Stimulated activated CD4-positive, alpha-beta T cell treated with anti-CD3 and anti-CD28 coated beads, Interleukin-1b, Interleukin-23, amount 100 ng/mL, for 1 hour (primary cell): ENCODE data around the gene RAB19.
"Not testable (repeated sequence)": the region's sequence is repeated elsewhere in the genome, so short reads cannot be mapped to it uniquely, and the experiment has no call there.

Source experiments
- DNase-seq, 2 donors: peaks; one replicate each; pipeline ENCODE4 v3.0.0-alpha.2; 2020; ENCODE audit warnings: low read depth in 2 of 2

The RAB19 gene

DNA sequence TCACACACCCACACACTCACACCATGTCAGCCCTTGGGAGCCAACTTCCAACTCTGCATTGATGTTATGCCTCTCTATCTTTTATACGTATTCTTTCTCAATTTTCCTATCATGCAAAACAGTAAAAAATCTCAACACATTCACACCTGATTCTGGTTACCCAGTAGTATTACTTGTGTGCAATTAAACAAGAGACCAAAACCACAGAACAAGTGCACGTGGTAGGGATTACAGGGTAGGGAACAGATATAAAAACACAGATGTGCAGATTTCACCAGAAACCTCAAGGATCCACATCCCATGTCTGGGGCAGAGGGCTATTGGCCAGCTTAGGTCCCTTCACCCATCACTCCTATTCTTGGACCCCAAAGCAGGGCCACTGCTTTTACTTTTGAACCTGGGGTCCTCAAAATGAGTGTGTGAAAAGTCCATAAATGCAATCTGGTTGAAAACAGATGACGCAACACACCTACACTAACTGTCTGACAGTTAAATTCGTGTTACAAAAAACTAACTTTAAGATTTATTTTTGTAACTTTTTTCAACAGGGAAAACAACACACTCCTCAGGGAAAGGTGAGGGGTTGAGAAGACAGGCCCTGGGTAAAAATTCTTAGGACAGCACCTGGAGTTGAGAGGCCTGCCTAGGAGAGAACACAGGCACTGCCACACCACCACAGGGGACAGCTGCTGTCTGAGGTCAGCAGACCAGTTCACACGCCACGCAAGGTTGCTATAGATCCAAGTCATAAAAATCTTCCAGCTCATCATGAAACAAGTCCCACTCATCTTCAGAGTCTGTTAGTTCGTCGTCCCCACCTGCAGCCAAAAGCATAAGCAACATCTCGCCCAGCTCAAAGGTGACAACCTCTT lies 50.2 kb downstream of the RAB19 start:
- DNase-seq, result not testable (repeated sequence)

DNA sequence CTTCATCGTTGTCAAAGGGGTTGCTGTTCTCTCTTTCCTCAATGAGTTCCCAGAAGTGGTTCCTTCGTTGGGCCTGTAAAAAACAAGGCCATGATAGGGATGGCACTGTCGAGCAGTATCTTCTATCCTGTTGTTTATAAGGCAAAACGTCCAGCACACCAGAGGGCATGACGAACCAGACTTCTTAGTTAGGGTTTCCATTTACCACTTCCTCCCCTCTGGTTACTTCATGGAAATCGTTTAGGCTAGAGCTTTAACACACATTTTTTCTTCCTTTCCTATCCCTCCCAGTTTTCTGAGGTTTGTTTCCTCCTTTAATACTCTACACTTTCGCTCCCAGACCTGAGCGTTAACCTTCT lies 50.8 kb downstream of the RAB19 start:
- DNase-seq, result no peak

DNA sequence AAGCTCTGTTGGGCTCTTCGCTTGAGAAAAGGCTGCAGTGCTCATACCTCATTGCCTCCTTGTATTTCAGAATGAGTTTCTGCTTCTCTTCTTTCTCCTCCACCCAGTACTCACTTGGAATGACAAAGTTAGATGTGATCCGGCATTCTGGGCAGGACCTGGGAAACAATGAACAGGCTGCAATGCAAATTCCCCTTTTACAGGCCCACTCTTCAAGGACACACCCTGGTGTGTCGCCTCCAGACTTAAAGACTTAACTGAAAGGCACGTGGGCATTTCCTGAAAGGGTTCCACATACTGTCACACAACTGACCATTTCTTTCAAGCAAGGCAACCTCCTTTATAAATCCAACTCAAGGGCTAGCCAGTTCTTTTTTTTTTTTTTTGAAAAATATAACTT lies 51.9 kb downstream of the RAB19 start:
- DNase-seq, result no peak

- no peak for DNase-seq
These were observed 52.7 kb downstream of the RAB19 start for GRCh38 chr7:140456551-140457051.

GRCh38 chr7:140458201-140458600 lies 54.3 kb downstream of the RAB19 start:
- DNase-seq, result no peak

DNA sequence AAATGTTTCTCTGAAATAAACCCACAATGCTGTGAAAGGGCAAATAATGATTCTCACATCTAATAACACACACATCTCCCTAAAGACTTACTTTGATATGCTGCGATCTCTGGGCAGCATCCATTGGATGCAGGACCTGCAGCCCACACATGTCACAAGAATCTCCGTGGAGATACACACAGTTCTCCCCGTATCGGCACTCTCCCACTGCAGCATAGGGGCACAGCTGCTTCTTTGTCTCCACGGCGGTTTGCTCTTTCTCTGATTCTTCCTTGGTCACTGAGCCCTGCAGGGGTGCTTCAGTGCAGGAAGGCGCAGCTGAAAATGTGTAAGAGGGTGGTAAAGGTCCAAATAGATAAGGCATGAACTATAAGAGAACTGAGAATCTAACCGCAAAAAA lies 55.1 kb downstream of the RAB19 start:
- DNase-seq, result no peak

DNA sequence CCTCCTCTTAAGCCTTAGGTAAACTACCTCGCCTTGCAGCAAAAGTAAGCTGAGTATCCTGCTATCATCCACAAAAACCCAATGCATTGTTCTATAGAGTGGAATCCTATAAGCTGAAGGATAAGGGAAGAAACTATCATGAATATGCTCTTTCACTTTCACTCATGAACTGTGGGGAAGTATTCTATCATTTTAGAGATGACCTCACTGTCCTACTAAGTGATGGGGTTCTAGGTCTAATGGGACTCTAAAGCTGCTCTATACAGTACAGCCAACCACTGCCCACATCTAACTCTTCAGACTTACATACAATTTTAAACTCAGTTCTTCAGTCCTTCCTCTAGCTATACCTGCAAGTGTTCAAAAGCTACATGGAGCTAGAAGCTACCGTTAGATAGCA lies 59.3 kb downstream of the RAB19 start:
- no peak for DNase-seq

GRCh38 chr7:140475747-140476333 lies 72.0 kb downstream of the RAB19 start:
- DNase-seq, result peak in 1 of 2 donors; percentile 28

DNA sequence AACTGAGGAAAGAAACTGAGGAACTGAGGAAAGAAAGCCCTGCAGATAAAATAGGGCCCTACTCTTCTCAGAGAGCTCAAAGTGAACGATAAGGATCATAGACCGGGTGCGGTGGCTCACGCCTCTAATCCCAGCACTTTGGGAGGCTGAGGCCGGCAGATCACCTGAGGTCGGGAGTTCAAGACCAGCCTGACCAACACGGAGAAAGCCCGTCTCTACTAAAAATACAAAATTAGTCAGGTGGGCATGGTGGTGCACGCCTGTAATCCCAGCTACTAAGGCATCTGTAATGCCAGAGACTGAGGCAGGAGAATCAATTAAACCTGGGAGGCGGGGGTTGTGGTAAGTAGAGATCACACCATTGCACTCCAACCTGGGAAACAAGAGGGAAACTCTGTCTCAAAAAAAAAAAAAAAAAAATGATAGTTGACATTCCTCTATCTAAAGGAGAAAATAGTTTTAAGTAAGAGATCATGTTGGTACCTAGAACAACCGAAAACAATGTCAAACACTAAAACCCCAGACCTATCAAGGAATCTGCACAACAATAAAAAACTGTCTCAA lies 72.9 kb downstream of the RAB19 start:
- no peak for DNase-seq
